ENCODE data around the gene FBXO47. TPM values are rescaled to one million over a fixed set of nuclear protein-coding genes. Genes with fewer than 3 reads are reported as not detected.

Gene FBXO47
- total RNA-seq, 1 experiment from 2014 or later: not detected

DNA sequence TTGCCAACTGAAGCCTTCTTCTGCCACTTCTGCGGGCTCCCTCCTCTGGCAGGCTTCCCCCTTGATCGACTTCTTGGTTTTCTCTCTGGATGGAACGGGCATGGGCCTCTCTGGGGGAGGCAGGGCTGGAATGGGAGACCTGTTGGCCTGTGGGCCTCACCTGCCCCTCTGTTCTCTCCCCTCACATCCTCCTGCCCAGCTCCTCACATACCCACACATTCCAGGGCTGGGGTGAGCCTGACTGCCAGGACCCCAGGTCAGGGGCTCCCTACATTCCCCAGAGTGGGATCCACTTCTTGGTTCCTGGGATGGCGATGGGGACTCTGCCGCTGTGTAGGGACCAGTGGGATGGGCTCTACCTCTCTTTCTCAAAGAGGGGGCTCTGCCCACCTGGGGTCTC is 48.3 kb downstream of the FBXO47 start:
- Histone ChIP-seq H4K20me1 (ENCODE audit: low read length) (no peaks in the 10 kb centered on the region), H3K36me3 (ENCODE audit: low read depth, low read length) (peaks cover 3% of the 10 kb centered on the region)
- POLR2A ChIA-PET (ENCODE audit: unreplicated experiment): no interaction called here

DNA sequence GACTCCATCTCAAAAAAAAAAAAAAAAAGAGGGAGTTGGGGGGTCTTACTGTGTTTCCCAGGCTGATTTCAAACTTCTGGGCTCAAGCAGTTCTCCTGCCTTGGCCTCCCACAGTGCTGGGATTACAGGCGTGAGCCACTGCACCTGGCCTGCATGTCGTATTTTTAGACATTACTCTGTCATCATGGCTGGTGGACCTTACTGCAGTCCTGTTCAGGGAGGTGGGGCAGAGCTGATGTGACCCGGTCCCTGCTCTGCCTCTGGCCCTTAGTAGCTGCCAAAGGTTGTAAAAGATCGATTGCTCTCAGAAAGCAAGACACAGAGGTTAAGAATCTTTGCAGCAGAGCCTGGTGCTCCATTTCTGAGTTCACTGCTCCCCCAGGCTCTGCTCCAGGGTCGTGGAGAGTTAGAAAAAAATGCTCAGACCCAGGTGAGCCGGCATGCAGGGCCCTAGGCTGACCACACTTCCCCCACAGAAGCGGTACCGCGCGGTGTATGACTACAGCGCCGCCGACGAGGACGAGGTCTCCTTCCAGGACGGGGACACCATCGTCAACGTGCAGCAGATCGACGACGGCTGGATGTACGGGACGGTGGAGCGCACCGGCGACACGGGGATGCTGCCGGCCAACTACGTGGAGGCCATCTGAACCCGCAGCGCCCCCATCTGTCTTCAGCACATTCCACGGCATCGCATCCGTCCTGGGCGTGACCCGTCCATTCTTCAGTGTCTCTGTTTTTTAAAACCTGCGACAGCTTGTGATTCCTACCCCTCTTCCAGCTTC is 48.9 kb downstream of the FBXO47 start:
- Histone ChIP-seq H3K9ac (ENCODE audit: low read length) (no peak overlapping the region), H3K27me3 (ENCODE audit: low read length) (no peaks in the 10 kb centered on the region), H3K27ac (ENCODE audit: low read length) (no peak overlapping the region), H3K4me3 (ENCODE audit: low read length) (no peak overlapping the region), H3K9me2 (replicated peaks; ENCODE audit: low read length) (no peaks in the 10 kb centered on the region), H3K4me1 (ENCODE audit: insufficient read depth, low read length) (no peaks in the 10 kb centered on the region), H3F3A (ENCODE audit: low read length, unreplicated experiment) (no peaks in the 10 kb centered on the region), H3K4me2 (ENCODE audit: low read length) (no peak overlapping the region), H3K36me3 (ENCODE audit: low read depth, low read length) (peaks cover 3% of the 10 kb centered on the region), H4K20me1 (ENCODE audit: low read length) (no peaks in the 10 kb centered on the region), H3K79me2 (ENCODE audit: low read length) (no peaks in the 10 kb centered on the region), H2AFZ (ENCODE audit: low read length) (no peak overlapping the region), H3K9me3 (ENCODE audit: low read length) (no peaks in the 10 kb centered on the region)
- ChIA-PET POLR2A (ENCODE audit: unreplicated experiment) (no interaction called here), CTCF (interaction anchor here (0.5 kb wide), 1 partner anchor 289 kb away, joined by 3 read pairs; no protein-coding TSS in a partner anchor)
- ATAC-seq (no peak), DNase-seq (no peak)
- no TSS peak for BruUV-seq (replicated peaks)
- intact Hi-C loops (cut with micrococcal nuclease): no loop called here
- no peak for TF ChIP-seq EZH2 (IDR thresholded peaks at IDR 0.05; ENCODE audit: low read length, unreplicated experiment)
- TF ChIP-seq EZH2phosphoT487 (IDR thresholded peaks at IDR 0.05; ENCODE audit: borderline replicate concordance, low read length): no peak
- no peak for TF ChIP-seq CTCF (conservative IDR thresholded peaks at IDR 0.05; ENCODE audit: low read depth, low read length)

More for the DNA sequence above, 48.3 kb downstream of the FBXO47 start:
- CTCF ChIA-PET: no interaction called here
- DNase-seq: no peak
- Histone ChIP-seq H2AFZ (ENCODE audit: low read length) (no peak overlapping the region), H3K9me2 (replicated peaks; ENCODE audit: low read length) (no peaks in the 10 kb centered on the region), H3K4me1 (ENCODE audit: insufficient read depth, low read length) (no peaks in the 10 kb centered on the region), H3K9me3 (ENCODE audit: low read length) (no peaks in the 10 kb centered on the region), H3K27ac (ENCODE audit: low read length) (no peak overlapping the region), H3F3A (ENCODE audit: low read length, unreplicated experiment) (no peaks in the 10 kb centered on the region), H3K4me3 (ENCODE audit: low read length) (no peak overlapping the region), H3K9ac (ENCODE audit: low read length) (no peak overlapping the region), H3K79me2 (ENCODE audit: low read length) (no peaks in the 10 kb centered on the region), H3K4me2 (ENCODE audit: low read length) (no peak overlapping the region), H3K27me3 (ENCODE audit: low read length) (no peaks in the 10 kb centered on the region)
- intact Hi-C loops (cut with micrococcal nuclease): no loop called here
- ATAC-seq: no peak
- BruUV-seq (replicated peaks): no TSS peak
- no peak for TF ChIP-seq EZH2phosphoT487 (IDR thresholded peaks at IDR 0.05; ENCODE audit: borderline replicate concordance, low read length)
- no peak for TF ChIP-seq EZH2 (IDR thresholded peaks at IDR 0.05; ENCODE audit: low read length, unreplicated experiment)
- no peak for TF ChIP-seq CTCF (conservative IDR thresholded peaks at IDR 0.05; ENCODE audit: low read depth, low read length)

- BruUV-seq (replicated peaks): no TSS peak
- H3K36me3 ChIP-seq (ENCODE audit: low read depth, low read length): peaks cover 3% of the 10 kb centered on the region
- no peaks in the 10 kb centered on the region for H3K79me2 ChIP-seq (ENCODE audit: low read length)
- intact Hi-C loops (cut with micrococcal nuclease): no loop called here
- no peaks in the 10 kb centered on the region for H3K9me3 ChIP-seq (ENCODE audit: low read length)
- no peak for TF ChIP-seq EZH2 (IDR thresholded peaks at IDR 0.05; ENCODE audit: low read length, unreplicated experiment)
- TF ChIP-seq CTCF (conservative IDR thresholded peaks at IDR 0.05; ENCODE audit: low read depth, low read length): no peak; the same call in 1 of the 2 replicates
- no peak for TF ChIP-seq EZH2phosphoT487 (IDR thresholded peaks at IDR 0.05; ENCODE audit: borderline replicate concordance, low read length)
- H3F3A ChIP-seq (ENCODE audit: low read length, unreplicated experiment): no peaks in the 10 kb centered on the region
- DNase-seq: peak; percentile 7
- H3K27ac ChIP-seq (ENCODE audit: low read length): no peak overlapping the region
- H3K9ac ChIP-seq (ENCODE audit: low read length): no peak overlapping the region
- ATAC-seq: no peak
- no peaks in the 10 kb centered on the region for H3K27me3 ChIP-seq (ENCODE audit: low read length)
- H4K20me1 ChIP-seq (ENCODE audit: low read length): no peaks in the 10 kb centered on the region
- ChIA-PET POLR2A (ENCODE audit: unreplicated experiment) (no interaction called here), CTCF (interaction anchor here (0.6 kb wide), 1 partner anchor 74 kb away, joined by 6 read pairs; no protein-coding TSS in a partner anchor)
- no peak overlapping the region for H2AFZ ChIP-seq (ENCODE audit: low read length)
- H3K9me2 ChIP-seq (replicated peaks; ENCODE audit: low read length): no peaks in the 10 kb centered on the region
- no peak overlapping the region for H3K4me2 ChIP-seq (ENCODE audit: low read length)
- no peaks in the 10 kb centered on the region for H3K4me1 ChIP-seq (ENCODE audit: insufficient read depth, low read length)
- no peak overlapping the region for H3K4me3 ChIP-seq (ENCODE audit: low read length)
Measured at GRCh38 chr17:38917259-38917658, 49.9 kb downstream of the FBXO47 start.

Measured in PC-3 (cell line).